GM21576 (cell line): ENCODE results near the gene SNRK.
A peak's percentile ranks its signal among the peaks of the same experiment; 100 is the strongest.

Experiments
- ATAC-seq: cut with Tn5 transposase; IDR thresholded peaks from one replicate; pipeline ENCODE4 v1.9.1; 2021; ENCODE audit warnings: mild to moderate bottlenecking, moderate library complexity; ENCODE audit not compliant: unreplicated experiment

The SNRK gene

DNA sequence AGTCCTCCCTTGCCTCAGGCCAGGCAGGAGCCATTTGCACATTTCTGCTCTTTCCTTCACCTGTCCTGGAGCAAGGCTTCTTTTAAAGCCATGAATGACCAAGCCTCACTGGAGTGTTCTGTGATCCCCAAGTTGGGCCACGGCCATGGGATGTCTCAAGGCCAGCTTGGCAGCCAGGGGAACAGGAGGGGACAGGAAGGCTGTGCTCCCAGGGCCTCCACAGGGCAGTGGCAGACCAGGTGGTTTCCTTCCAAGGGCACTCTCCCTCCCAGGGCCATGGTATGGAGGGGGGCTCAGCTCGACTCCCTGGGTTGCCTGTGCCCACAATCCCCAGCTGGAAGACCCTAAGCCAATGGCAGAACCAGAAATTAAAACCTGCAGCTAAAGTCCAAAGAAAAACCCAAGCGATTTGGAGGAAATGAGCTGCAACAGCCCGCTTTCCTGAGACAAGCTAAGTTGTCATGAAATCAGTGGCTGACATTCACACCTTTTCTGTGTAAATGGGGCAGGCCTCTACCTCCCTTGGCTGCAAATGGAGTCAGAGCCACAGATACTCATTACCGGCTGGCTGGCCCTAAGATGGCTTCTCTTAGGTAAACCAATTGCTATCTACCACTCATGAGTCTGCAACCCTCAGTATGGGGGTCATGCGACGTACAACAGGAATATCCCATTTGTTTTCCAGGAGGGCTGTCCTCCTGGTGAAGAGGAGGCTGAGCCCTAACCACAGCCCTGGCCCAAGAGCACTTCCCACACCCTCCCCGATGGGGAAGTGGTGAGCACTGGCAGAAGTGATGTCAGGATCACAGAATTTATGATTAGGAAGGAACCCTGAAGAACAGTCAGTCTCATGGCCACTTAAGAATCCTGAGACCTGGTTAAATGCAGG is 83.3 kb downstream of the SNRK start:
- ATAC-seq, result no peak

DNA sequence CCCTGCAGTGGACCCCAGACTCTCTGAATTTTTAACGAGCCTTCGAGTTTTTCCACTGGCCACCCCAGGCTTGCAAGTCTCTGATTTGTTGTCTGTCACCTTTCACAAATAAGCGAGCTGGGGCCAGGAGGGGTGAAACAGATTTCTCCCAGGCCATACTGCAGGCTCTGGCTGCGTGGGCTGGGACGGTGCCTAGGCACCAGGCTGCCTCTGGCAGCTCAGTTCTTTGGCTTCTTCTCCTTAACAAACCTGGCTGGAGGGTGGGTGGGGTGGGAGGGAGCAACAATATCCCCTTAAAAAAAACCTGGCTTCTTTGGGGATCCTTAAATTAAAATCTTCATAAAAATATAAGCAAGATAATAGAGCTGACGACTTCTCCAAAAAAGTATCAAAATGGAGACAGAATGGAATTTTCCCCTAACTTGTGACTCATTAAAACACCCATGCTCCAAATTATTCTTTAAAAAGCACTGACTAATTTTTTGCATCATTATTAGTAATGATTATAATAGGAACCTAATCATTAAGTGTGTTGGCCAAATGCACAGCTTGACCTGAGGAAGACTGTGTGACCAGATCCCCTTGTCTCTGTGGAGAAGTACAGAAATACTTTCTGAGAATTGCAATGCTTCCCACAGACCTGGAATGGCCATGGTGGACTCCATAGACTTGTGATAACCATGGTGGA is 84.1 kb downstream of the SNRK start:
- no peak for ATAC-seq

DNA sequence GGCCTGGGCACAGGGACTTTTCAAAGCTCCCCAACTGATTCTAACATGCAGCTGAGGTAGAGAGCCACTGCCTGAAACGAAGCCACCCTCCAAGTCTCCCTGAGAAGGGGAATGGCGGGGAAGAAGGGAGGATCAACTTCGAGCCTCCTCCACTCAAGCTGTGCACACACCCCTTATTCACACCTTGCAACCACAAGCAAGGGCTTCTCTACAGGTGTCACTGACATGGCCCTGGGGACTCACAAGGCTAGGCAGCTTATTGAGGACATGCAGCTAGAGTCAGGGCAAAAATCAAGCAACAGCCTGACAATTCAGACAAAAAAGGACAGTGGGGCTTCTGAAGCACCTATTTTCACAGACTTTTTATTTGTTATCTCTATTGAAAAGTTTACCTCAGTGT is 85.2 kb downstream of the SNRK start:
- no peak for ATAC-seq

DNA sequence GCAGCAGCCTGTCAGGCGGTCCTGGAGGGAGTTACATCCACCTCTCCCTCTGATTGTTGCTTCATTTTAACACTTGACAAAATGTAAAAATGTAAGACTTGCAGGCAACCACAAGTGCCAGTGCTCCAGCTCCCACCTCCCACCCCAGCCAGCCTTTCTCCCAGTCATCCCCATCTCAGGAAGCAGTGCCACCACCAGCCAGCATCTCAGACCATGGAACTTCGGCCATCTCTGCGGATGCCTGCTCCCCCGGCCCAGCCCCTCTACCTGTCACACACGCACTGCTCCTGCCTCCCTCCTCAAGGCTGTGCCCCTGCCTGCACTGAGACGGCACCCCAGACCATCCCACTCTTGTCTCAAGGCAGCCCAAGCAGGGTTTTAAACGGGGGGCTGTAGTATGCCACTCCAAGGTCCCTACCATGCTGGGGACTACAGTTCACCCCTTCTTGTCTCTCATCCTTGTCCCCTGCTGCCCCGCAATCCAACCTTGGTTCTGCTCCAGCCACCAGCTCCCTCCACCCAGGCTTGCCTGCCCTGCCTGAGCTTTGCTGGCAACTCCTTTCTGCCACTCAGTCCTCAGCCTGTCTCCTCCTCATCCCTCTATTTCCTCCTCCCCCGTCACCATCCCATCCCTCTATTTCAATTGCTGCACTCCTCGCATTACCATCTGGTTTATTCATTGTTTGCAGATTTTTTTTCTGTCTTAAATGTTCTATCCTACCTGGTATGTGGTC is 85.8 kb downstream of the SNRK start:
- no peak for ATAC-seq

DNA sequence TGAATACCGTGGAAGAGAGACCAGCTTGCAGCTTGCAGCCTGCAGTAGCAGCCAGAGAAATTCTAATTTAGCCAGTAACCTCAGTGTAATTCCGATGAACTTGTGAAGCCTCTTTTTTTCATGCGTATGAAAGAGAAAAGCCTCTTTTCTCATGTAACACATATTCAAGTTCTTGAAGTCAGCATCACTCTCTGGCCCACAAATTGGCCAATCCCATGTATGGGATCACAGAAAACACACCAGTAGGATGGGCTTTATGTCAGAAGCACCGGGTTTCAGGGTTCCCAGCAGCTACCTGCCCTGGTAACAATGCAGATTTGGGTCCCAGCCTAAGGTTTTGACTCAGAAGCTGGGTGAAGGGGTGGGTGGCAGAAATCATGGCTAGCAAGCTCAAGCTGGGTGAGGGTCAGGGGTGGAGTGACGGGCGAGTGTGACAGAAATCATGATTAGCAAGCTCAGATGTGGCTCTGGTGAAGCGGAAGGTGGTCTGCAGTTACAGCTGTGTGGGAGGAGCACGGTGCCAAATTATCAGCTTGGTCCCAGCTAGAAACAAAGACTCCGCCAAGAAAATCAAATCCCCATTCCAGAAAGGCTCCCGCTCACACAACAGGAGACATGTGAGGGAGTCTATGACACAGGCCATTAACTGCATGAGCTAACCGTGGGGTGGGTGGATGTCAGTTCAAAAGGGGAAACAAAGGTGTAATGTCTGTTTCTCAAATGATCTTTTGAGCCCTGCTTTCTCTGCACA is 86.6 kb downstream of the SNRK start:
- no peak for ATAC-seq

DNA sequence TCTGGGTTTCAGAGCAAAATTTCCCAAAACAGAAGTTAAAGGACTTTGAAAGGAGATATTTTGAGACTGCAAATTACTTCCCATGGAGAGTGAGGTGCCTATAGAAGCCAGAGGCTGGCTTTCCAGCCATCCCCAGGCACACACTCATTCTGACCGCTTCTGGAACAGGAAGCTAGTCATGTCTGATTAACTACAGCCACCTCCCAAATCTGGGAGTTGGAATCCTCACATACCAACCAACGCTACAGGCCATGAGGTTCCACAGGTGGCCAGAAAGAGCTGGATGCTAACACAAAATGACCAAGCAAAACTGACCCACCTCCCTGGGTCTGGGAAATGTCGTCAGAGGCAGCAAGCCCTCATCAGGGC is 87.2 kb downstream of the SNRK start:
- ATAC-seq, result no peak

DNA sequence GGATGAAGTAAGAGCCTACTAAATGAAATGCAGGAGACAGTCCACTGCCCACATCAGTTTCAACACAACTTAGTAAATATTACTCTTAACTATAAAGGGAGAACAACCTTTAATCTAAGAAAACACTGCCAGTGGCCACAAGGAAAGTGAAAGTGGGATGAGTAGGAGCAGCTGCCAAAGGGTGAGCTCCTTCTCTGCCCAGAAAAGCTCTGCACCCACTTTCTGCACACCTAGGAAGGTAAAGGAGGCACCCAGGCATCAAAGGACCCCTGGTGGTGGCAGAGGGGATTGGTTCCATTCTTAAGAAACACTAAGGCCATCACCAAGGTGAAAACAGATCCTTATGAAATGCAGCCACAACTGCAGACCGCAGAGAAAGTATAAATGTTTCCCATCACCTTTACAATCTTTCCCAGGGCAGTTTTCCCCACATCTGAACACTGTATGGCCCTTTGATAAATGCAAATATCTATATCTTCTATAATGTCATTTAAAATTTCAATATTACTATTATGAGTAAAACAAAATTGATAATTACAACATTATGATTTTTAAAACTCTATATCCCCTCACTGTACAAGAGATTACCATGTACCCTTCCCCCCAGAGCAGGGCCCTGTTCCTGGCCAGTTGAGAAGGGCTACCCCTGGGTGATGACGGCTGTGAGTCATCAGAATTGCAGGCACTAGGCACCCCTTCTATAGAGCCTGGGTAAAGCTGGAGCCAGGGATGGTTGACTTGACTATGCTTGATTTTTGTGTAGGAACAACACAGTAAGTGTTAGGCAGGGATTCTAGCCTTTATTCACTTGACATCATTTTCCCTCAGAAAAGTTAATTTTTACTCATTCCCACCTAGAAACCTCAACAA is 92.0 kb downstream of the SNRK start:
- no peak for ATAC-seq

DNA sequence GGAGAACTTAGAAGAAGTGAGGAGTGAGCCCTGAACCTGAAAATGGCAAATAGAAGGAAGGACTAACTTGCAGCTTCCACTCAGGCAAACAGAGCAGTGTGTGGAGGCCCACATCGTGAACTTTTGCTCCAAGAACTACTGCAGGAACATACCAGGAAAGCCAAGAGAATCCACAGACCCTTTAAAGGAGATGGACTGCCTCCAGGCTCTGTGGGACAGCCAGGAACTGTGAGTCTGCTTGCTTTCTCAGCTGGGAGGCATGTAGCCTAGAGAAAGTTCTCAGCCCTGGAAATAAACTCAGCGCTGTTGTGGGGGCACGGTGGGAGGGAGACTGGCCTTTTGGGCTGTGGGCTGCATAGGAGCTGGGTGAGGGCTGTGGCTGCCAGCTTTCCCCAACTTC is 93.0 kb downstream of the SNRK start:
- no peak for ATAC-seq

DNA sequence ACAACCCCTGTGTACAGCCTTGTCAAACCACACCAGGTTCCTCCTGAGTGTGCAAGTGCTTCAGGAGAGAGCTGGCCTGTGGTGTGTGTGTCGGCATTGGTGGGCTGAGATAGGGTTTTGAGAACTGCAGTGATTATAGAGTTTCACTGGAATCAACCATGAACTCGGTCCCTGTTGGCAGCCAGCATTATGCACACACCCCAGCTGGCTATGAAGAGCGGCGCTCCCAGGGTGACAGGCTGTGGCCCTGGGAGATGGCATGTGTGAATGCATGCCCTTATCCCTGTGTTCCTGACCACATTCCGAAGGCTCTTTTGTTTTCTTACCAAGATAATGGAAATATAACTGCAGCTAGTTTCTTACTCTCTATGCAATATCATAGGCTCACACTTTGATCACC is 101.8 kb downstream of the SNRK start:
- no peak for ATAC-seq

DNA sequence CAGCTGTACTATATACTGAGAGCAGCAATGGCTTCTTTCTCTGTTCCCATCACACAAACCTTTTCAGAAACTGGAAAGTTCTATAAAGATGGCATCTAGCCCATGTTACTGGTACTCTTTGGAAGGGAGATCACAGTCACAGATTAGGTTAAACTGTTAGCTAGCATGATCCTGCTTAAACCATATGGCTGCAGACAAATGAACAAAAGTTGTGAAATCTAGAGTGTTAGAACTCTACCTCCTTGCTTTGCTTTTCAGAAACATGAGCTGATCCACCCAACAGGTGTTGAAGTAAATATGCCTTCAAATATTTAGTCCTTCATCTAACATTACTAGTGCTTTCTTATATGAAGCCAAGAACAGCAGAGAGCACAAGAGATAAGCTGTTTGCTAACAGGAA is 102.6 kb downstream of the SNRK start:
- no peak for ATAC-seq

DNA sequence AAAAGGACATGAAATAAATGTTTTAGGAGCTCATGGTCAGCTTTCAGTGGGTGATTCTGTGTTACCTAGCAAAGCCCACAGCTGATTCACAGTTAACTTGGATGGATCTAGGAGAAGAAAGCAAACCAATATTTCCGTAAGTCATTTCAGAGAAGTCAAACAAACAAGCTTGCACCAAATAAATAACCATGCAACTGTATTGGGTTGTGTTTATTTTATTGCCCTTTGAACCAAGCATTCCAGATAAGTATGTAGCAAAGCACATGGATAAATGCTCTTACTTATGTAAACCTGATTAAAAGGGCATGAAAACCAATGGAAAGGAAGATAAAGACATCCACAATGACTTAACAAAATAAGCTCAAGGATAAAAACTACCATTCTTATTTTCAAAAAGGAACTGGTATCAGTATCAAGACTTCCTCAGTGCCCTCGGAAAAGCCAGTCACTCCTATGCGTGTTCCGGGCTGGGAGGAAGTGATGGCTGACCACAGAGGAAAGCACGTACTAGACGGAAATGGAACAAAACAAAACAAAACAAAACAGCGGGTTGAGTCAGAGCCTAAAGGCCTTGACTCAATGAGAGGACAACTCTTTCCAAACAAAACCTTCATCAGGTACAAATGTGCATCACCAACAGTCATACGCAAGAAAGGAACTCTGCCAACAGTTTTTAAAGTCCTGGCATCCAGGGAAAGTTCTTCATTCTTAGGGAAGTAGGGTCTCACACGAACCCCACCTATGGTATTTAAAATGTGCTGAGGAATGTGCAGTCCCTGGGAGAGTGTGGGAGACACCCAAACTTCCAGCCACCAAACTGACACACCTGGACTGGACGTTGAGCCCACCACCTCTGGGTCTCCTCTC is 103.3 kb downstream of the SNRK start:
- peak; percentile 69 for ATAC-seq

DNA sequence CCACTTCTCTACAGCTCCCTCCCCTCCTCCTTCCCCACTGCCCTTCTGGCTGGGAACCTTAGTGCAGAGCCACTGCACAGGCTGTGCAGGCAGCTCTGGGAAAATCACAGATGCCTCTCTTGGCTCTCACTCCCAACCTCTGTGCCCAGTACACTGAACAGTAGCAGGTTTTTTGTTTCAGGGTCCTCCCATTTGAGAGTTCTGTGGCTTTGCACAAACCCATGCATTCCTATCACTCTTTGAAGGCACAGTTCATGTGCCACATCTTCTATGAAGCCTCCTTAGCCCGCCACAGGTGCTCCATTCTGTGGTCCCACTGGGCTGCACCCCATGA is 103.9 kb downstream of the SNRK start:
- ATAC-seq, result no peak

DNA sequence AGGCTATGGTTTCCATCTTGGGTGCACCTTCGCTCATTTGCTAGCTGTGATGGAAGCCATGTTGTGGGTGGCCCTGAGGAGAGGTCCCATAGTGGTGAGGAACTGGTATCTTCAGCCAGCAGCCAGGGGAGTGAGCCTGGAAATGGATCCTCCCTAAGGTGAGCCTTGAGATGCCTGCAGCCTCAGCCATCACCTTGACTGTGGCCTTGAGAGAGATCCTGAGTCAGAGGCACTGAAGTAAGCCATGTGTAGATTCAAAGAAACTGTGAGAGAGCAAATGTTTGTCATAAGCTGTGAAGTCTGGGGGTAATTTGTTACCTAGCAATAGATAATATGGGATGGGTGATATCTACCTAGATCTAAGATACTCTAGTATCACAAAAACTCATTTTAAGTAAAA is 105.3 kb downstream of the SNRK start:
- no peak for ATAC-seq

DNA sequence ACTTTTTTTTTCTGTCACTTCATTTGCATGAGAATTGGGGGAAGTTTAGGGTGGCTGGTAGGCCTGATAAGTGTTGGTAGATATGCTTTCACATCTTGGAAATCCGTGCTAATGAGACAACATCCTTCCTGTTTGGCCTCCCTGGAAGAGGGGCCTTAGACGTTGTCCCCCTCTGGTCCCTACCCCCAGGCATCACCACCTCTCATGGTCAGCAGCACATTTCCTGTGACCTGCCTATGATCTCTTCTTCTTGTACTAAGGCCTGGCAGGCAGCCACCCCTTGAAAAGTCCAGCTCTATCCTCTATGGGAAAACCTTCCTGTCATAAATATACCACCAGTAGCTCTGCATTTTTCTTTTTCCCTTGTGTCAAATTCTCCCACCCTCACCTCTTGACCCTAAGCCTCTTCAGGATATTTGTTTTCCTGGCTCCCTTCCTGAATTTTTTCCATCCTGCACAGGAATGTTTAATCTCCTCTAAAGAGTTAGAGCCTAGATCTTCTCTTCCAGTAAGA is 107.8 kb downstream of the SNRK start:
- ATAC-seq, result no peak

DNA sequence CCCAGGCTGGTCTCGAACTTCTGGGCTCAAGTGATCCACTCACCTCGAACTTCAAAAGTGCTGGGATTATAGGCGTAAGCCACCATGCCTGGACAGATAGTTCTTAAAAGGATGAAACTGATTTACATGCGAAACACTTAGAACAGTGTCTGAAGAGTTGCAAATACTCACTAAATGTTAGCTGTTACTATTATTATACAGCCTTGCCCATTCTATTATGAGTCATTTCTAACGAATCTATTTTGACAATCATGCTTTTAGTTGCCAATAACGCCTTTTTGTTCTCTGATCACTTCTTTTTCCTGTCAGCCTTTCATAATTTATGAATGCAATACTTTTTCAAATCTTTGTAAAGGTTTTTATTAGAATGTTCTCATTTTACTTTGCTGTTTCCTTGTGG is 112.7 kb downstream of the SNRK start:
- no peak for ATAC-seq

DNA sequence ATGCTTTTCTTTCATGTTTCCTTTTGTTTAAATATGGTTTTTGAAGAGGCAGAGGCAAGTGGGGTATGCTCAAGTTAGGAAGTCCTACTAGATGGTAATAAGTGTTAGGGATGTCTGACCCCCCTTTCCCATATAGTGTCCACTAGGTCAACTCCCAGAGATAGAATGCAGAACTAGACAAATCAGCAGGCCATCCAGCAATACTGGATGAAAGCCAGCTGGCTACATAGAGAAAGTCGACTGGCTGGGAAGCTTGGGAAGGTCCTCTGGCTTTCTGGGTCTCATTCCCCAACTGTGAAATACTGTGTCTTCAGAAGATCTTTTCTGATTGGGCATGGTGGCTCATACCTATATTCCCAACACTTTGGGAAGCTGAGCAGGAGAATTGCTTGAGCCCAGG is 113.8 kb downstream of the SNRK start:
- no peak for ATAC-seq
